ENCODE data around the gene DMD.

DNA sequence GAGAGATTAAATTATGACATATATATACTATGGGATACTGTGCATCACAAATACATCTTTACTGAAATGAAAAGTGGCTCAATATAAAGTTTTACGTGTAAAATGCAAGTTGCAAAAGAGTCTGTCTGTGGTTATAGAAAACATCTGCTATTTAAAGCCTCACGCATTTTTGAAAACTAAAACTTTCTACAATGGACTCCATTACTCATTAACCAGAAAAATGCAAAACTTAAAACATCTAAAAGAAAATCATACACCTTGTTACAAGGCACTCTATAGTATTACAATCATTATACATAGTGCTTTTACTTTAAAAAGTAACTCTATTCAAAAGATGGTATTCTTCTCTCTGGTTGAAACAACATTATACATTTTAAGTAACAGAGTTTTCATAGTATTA, 755.6 kb downstream of the DMD start:
- TF ChIP-seq CTCF (conservative IDR thresholded peaks at IDR 0.05): no peak
- no peak for TF ChIP-seq EZH2 (IDR thresholded peaks at IDR 0.05; ENCODE audit: low read depth)
